GM18907 (cell line): ENCODE results near the gene NR0B1.

Experiments
- ATAC-seq: cut with Tn5 transposase; IDR thresholded peaks from one replicate; pipeline ENCODE4 v1.9.1; 2021; ENCODE audit warnings: mild to moderate bottlenecking, moderate library complexity; ENCODE audit not compliant: unreplicated experiment

NR0B1 gene

GRCh38 chrX:30275498-30275897 is 33.7 kb downstream of the NR0B1 start:
- no peak for ATAC-seq

GRCh38 chrX:30270639-30271038 is 38.6 kb downstream of the NR0B1 start:
- ATAC-seq, result no peak

GRCh38 chrX:30262763-30263162 is 46.4 kb downstream of the NR0B1 start:
- ATAC-seq, result no peak

GRCh38 chrX:30261012-30261411 is 48.2 kb downstream of the NR0B1 start:
- ATAC-seq, result no peak

GRCh38 chrX:30259927-30260326 is 49.3 kb downstream of the NR0B1 start:
- ATAC-seq, result no peak
